OCI-LY3 (cell line): ENCODE measurements around the gene CD247.

Experiments
- EZH2phosphoT487 ChIP-seq: fragments of 200-600 bp; shearing (Covaris generic); IDR thresholded peaks from 2 replicates; pipeline ENCODE4 v1.6.1; 2018; ENCODE audit warnings: antibody characterized with exemption, mixed run types, low read depth
- TF ChIP-seq, protein P1 (sequence below): fragments of 200-600, 300-600 bp; sonication (generic); IDR thresholded peaks from 2 replicates; pipeline ENCODE4 v1.5.1; 2014; ENCODE audit warnings: antibody characterized with exemption, low read length, low read depth

DNA sequence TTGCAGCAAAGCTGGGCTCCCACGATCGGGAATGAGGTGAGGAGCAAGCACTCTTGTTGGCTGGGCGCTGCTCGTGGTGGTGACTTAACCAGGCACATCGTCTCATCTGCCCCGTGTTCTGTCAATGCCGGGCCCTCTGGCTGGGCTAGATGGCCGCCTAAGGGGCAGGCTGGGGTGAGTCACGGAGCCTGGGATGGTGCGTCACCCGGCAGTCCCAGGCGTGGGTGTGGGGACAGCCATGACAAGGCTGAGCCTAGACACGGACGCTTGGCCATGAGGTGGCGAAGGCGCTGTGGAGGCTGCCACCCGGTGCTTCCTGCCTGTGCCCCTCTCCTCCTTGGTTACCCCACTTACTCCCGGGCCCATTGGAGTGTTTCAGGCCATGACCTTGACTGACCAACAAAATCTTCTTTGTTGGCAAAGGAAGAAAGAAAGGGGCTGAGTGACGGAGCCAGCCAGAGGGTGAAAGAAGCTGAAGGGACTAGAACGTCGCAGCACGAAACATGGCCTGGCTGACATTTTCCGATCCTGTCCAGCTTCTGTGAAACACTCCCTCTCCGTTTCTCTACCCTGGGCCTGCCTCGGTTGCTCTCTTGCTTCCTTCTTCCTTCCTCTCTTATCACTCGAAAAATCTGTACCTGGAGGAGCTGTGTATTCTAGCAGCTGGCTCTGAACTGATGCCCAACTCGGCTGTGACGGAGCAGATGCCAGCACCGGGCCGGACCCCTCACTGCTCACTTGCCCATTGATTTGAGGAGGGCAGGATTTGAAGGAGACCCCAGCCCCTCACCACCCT lies 596 bp downstream of the CD247 start:
- TF ChIP-seq, protein P1, sequence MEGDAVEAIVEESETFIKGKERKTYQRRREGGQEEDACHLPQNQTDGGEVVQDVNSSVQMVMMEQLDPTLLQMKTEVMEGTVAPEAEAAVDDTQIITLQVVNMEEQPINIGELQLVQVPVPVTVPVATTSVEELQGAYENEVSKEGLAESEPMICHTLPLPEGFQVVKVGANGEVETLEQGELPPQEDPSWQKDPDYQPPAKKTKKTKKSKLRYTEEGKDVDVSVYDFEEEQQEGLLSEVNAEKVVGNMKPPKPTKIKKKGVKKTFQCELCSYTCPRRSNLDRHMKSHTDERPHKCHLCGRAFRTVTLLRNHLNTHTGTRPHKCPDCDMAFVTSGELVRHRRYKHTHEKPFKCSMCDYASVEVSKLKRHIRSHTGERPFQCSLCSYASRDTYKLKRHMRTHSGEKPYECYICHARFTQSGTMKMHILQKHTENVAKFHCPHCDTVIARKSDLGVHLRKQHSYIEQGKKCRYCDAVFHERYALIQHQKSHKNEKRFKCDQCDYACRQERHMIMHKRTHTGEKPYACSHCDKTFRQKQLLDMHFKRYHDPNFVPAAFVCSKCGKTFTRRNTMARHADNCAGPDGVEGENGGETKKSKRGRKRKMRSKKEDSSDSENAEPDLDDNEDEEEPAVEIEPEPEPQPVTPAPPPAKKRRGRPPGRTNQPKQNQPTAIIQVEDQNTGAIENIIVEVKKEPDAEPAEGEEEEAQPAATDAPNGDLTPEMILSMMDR = no peak
- TF ChIP-seq EZH2phosphoT487 = no peak
